ENCODE measurements around the gene NEB. TPM values are rescaled to one million over a fixed set of nuclear protein-coding genes. Genes with fewer than 3 reads are reported as not detected.
"Not testable (repeated sequence)": the region's sequence is repeated elsewhere in the genome, so short reads cannot be mapped to it uniquely, and the experiment has no call there.

NEB gene
- polyA plus RNA-seq, 4 donors, result 0.36 to 16.1 (median 1.2) TPM

- 93 to 96% (median 95%) methylated on average over 17 to 29 of the region's 29 CpGs for WGBS, 3 donors
- not testable (repeated sequence) for H3K4me1 ChIP-seq (ENCODE audit: control insufficient read depth in 3 of 3, insufficient read depth in 2 of 3, low read depth in 1 of 3, low read length in 2 of 3); H3K36me3 ChIP-seq (ENCODE audit: control insufficient read depth in 3 of 3, insufficient read depth in 2 of 3, low read depth in 1 of 3, low read length in 3 of 3); H3K27ac ChIP-seq (ENCODE audit: low read depth in 1 of 3, low read length in 2 of 3); DNase-seq; H3K27me3 ChIP-seq (ENCODE audit: control insufficient read depth in 3 of 3, insufficient read depth in 3 of 3, low read length in 3 of 3); FAIRE-seq; H3K4me3 ChIP-seq (ENCODE audit: low read depth in 1 of 3, low read length in 3 of 3); H3K9me3 ChIP-seq (ENCODE audit: control insufficient read depth in 2 of 2, insufficient read depth in 1 of 2, low read depth in 1 of 2, low read length in 1 of 2)
Observed at GRCh38 chr2:151704480-151704961, 29.8 kb downstream of the NEB start.

GRCh38 chr2:151698134-151698533 is 36.1 kb downstream of the NEB start:
- not testable (repeated sequence) for H3K36me3 ChIP-seq (ENCODE audit: control insufficient read depth in 3 of 3, insufficient read depth in 2 of 3, low read depth in 1 of 3, low read length in 3 of 3); H3K4me3 ChIP-seq (ENCODE audit: low read depth in 1 of 3, low read length in 3 of 3); H3K27ac ChIP-seq (ENCODE audit: low read depth in 1 of 3, low read length in 2 of 3); H3K4me1 ChIP-seq (ENCODE audit: control insufficient read depth in 3 of 3, insufficient read depth in 2 of 3, low read depth in 1 of 3, low read length in 2 of 3); DNase-seq; H3K27me3 ChIP-seq (ENCODE audit: control insufficient read depth in 3 of 3, insufficient read depth in 3 of 3, low read length in 3 of 3); H3K9me3 ChIP-seq (ENCODE audit: control insufficient read depth in 2 of 2, insufficient read depth in 1 of 2, low read depth in 1 of 2, low read length in 1 of 2)
- FAIRE-seq, result peak; percentile 67

DNA sequence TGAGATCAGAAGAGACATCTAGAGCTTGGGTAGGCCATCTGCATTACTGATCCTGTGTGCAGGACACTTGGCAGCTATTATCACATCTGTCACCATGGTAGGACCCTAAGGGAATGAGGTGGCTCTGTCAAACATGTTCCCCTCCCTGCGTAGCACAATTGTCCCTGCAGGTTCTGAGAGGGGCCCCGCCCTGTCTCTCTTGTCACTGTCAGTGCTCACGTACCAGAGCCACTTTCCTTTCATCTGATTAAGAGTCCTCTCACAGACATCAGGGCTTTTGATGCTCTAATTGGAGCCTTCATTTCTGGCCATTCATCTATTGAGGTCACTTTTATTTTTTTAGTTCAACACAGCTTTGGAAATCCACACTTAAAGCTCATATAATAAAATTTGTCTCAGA is 38.5 kb downstream of the NEB start:
- Histone ChIP-seq H3K27ac (ENCODE audit: low read depth in 1 of 3, low read length in 2 of 3) (no peak overlapping the region), H3K9me3 (ENCODE audit: control insufficient read depth in 2 of 2, insufficient read depth in 1 of 2, low read depth in 1 of 2, low read length in 1 of 2) (no peaks in the 10 kb centered on the region), H3K4me1 (ENCODE audit: control insufficient read depth in 3 of 3, insufficient read depth in 2 of 3, low read depth in 1 of 3, low read length in 2 of 3) (no peaks in the 10 kb centered on the region), H3K27me3 (ENCODE audit: control insufficient read depth in 3 of 3, insufficient read depth in 3 of 3, low read length in 3 of 3) (no peaks in the 10 kb centered on the region), H3K4me3 (ENCODE audit: low read depth in 1 of 3, low read length in 3 of 3) (no peak overlapping the region), H3K36me3 (ENCODE audit: control insufficient read depth in 3 of 3, insufficient read depth in 2 of 3, low read depth in 1 of 3, low read length in 3 of 3) (no peaks in the 10 kb centered on the region)
- DNase-seq (no peak), FAIRE-seq (no peak)
- 72 to 86% (median 84%) methylated on average over 3 of the region's 3 CpGs for WGBS, 3 donors

DNA sequence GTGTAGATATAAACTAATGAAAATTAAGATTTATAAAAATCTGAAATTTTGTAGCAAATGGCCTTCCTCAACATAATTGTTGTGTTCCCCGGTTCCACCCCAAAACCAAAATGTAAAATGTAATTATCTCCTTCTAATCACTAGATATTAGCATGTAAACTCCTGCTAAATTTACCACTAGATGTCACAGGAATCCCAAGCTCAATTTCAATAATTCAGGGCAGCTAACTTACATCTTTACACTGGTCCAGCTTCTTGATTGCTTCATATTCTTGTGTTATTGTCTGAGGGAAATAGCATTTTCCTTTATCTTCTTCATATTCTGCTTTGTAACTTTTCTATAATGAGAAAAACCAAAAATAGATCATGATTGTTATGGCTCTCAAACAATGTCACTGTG is 42.6 kb downstream of the NEB start:
- Histone ChIP-seq H3K9me3 (ENCODE audit: control insufficient read depth in 2 of 2, insufficient read depth in 1 of 2, low read depth in 1 of 2, low read length in 1 of 2) (no peaks in the 10 kb centered on the region), H3K4me1 (ENCODE audit: control insufficient read depth in 3 of 3, insufficient read depth in 2 of 3, low read depth in 1 of 3, low read length in 2 of 3) (no peaks in the 10 kb centered on the region), H3K27ac (ENCODE audit: low read depth in 1 of 3, low read length in 2 of 3) (no peak overlapping the region), H3K36me3 (ENCODE audit: control insufficient read depth in 3 of 3, insufficient read depth in 2 of 3, low read depth in 1 of 3, low read length in 3 of 3) (no peaks in the 10 kb centered on the region), H3K27me3 (ENCODE audit: control insufficient read depth in 3 of 3, insufficient read depth in 3 of 3, low read length in 3 of 3) (no peaks in the 10 kb centered on the region), H3K4me3 (ENCODE audit: low read depth in 1 of 3, low read length in 3 of 3) (no peak overlapping the region)
- FAIRE-seq (no peak), DNase-seq (no peak)
- 92 to 100% (median 97%) methylated on average over 1 of the region's 1 CpG for WGBS, 3 donors

DNA sequence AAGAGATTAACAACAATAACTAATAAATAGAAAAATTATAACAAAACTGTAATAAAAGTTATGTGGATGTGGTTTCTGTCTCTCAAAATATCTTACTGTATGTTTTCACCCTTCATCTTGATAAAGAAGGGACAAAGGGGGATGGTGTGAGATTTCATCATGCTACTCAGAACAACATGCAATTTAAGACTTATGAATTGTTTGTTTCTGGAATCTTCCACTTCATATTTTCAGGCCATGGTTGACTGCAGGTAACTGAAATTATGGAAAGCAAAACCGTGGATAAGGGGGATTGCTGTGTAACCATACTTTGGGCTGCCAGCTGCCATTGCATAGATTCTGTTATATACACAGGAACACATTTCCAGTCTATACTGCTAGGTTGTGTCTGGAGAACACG is 45.6 kb downstream of the NEB start:
- H3K4me1 ChIP-seq (ENCODE audit: control insufficient read depth in 3 of 3, insufficient read depth in 2 of 3, low read depth in 1 of 3, low read length in 2 of 3), result no peaks in the 10 kb centered on the region
- H3K27me3 ChIP-seq (ENCODE audit: control insufficient read depth in 3 of 3, insufficient read depth in 3 of 3, low read length in 3 of 3), result no peaks in the 10 kb centered on the region
- H3K36me3 ChIP-seq (ENCODE audit: control insufficient read depth in 3 of 3, insufficient read depth in 2 of 3, low read depth in 1 of 3, low read length in 3 of 3), result no peaks in the 10 kb centered on the region
- 70 to 79% (median 71%) methylated on average over 2 of the region's 2 CpGs for WGBS, 3 donors
- DNase-seq (no peak), FAIRE-seq (no peak)
- H3K4me3 ChIP-seq (ENCODE audit: low read depth in 1 of 3, low read length in 3 of 3), result no peak overlapping the region
- no peak overlapping the region for H3K27ac ChIP-seq (ENCODE audit: low read depth in 1 of 3, low read length in 2 of 3)
- no peaks in the 10 kb centered on the region for H3K9me3 ChIP-seq (ENCODE audit: control insufficient read depth in 2 of 2, insufficient read depth in 1 of 2, low read depth in 1 of 2, low read length in 1 of 2)

- no peaks in the 10 kb centered on the region for H3K9me3 ChIP-seq (ENCODE audit: control insufficient read depth in 2 of 2, insufficient read depth in 1 of 2, low read depth in 1 of 2, low read length in 1 of 2)
- FAIRE-seq (no peak), DNase-seq (no peak)
- H3K27me3 ChIP-seq (ENCODE audit: control insufficient read depth in 3 of 3, insufficient read depth in 3 of 3, low read length in 3 of 3), result no peaks in the 10 kb centered on the region
- WGBS, 3 donors, result 56 to 57% (median 56%) methylated on average over 4 of the region's 4 CpGs
- H3K36me3 ChIP-seq (ENCODE audit: control insufficient read depth in 3 of 3, insufficient read depth in 2 of 3, low read depth in 1 of 3, low read length in 3 of 3), result no peaks in the 10 kb centered on the region
- no peaks in the 10 kb centered on the region for H3K4me1 ChIP-seq (ENCODE audit: control insufficient read depth in 3 of 3, insufficient read depth in 2 of 3, low read depth in 1 of 3, low read length in 2 of 3)
- no peak overlapping the region for H3K27ac ChIP-seq (ENCODE audit: low read depth in 1 of 3, low read length in 2 of 3)
- no peak overlapping the region for H3K4me3 ChIP-seq (ENCODE audit: low read depth in 1 of 3, low read length in 3 of 3)
Observed at GRCh38 chr2:151682459-151683003, 51.7 kb downstream of the NEB start.

- H3K36me3 ChIP-seq (ENCODE audit: control insufficient read depth in 3 of 3, insufficient read depth in 2 of 3, low read depth in 1 of 3, low read length in 3 of 3), result no peaks in the 10 kb centered on the region
- H3K9me3 ChIP-seq (ENCODE audit: control insufficient read depth in 2 of 2, insufficient read depth in 1 of 2, low read depth in 1 of 2, low read length in 1 of 2), result no peaks in the 10 kb centered on the region
- no peak overlapping the region for H3K4me3 ChIP-seq (ENCODE audit: low read depth in 1 of 3, low read length in 3 of 3)
- no peaks in the 10 kb centered on the region for H3K4me1 ChIP-seq (ENCODE audit: control insufficient read depth in 3 of 3, insufficient read depth in 2 of 3, low read depth in 1 of 3, low read length in 2 of 3)
- DNase-seq (no peak), FAIRE-seq (no peak)
- H3K27ac ChIP-seq (ENCODE audit: low read depth in 1 of 3, low read length in 2 of 3), result no peak overlapping the region
- no peaks in the 10 kb centered on the region for H3K27me3 ChIP-seq (ENCODE audit: control insufficient read depth in 3 of 3, insufficient read depth in 3 of 3, low read length in 3 of 3)
- 82 to 83% (median 83%) methylated on average over 3 of the region's 3 CpGs for WGBS, 3 donors
Observed at GRCh38 chr2:151681051-151681450, 53.2 kb downstream of the NEB start.

DNA sequence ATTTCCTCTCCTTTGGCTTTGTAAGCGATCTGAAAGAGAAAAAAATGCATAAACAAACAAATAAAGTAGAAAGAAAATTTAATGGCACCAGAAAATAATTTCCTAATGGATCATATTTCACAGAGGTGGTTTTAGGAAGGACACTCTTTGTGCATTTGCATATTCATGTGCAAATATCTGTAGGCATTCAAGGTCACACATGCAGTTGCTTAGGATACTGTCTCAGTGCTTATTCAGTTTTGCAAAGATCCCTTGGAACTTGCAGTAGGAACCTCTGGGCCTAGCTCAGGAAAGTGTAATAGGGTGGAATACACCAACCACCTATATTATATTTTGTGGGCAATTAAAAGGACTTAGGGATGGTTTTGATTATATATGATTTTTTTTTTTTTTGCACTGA is 54.3 kb downstream of the NEB start:
- Histone ChIP-seq H3K4me1 (ENCODE audit: control insufficient read depth in 3 of 3, insufficient read depth in 2 of 3, low read depth in 1 of 3, low read length in 2 of 3) (no peaks in the 10 kb centered on the region), H3K9me3 (ENCODE audit: control insufficient read depth in 2 of 2, insufficient read depth in 1 of 2, low read depth in 1 of 2, low read length in 1 of 2) (no peaks in the 10 kb centered on the region), H3K4me3 (ENCODE audit: low read depth in 1 of 3, low read length in 3 of 3) (no peak overlapping the region), H3K27ac (ENCODE audit: low read depth in 1 of 3, low read length in 2 of 3) (no peak overlapping the region), H3K36me3 (ENCODE audit: control insufficient read depth in 3 of 3, insufficient read depth in 2 of 3, low read depth in 1 of 3, low read length in 3 of 3) (no peaks in the 10 kb centered on the region), H3K27me3 (ENCODE audit: control insufficient read depth in 3 of 3, insufficient read depth in 3 of 3, low read length in 3 of 3) (no peaks in the 10 kb centered on the region)
- DNase-seq (no peak), FAIRE-seq (no peak)
- 72 to 82% (median 82%) methylated on average over 1 of the region's 1 CpG for WGBS, 3 donors

DNA sequence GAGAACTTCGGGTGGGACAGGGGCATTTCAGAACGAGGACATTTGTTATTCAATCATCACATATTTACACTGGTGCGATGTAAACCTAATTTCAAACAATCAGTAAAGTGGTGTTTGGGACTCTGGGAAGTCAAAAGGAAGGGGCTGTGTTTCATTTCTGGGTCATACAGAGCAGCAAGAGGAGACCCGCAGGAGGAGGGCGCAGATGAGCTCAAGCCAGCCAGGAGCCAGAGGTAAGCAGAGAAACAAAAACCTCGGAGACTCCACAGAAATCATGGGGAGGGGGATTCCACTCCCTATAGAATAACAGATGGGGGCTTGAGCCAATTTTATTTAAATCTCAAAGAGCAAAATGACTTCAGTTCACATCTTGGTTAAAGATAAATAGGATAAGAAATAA is 55.4 kb downstream of the NEB start:
- no peaks in the 10 kb centered on the region for H3K4me1 ChIP-seq (ENCODE audit: control insufficient read depth in 3 of 3, insufficient read depth in 2 of 3, low read depth in 1 of 3, low read length in 2 of 3)
- 85 to 91% (median 88%) methylated on average over 6 of the region's 6 CpGs for WGBS, 3 donors
- no peaks in the 10 kb centered on the region for H3K36me3 ChIP-seq (ENCODE audit: control insufficient read depth in 3 of 3, insufficient read depth in 2 of 3, low read depth in 1 of 3, low read length in 3 of 3)
- FAIRE-seq (no peak), DNase-seq (no peak)
- H3K9me3 ChIP-seq (ENCODE audit: control insufficient read depth in 2 of 2, insufficient read depth in 1 of 2, low read depth in 1 of 2, low read length in 1 of 2), result no peaks in the 10 kb centered on the region
- no peak overlapping the region for H3K27ac ChIP-seq (ENCODE audit: low read depth in 1 of 3, low read length in 2 of 3)
- H3K4me3 ChIP-seq (ENCODE audit: low read depth in 1 of 3, low read length in 3 of 3), result no peak overlapping the region
- H3K27me3 ChIP-seq (ENCODE audit: control insufficient read depth in 3 of 3, insufficient read depth in 3 of 3, low read length in 3 of 3), result no peaks in the 10 kb centered on the region
